GM12878 (cell line): Measurements from ENCODE around the gene MAN2B1. TPM values are rescaled to one million over a fixed set of nuclear protein-coding genes. Genes with fewer than 3 reads are reported as not detected.

ENCODE experiments used
- BMI1 ChIP-seq: fragments of 450-650 bp; IDR thresholded peaks from 2 replicates; pipeline ENCODE4 v1.6.1; 2016; ENCODE audit warnings: mild to moderate bottlenecking, moderate library complexity, borderline replicate concordance
- CBX3 ChIP-seq: fragments of 200-600 bp; sonication (generic); IDR thresholded peaks from 2 replicates; pipeline ENCODE4 v1.6.1; 2016; ENCODE audit warnings: low read depth, borderline replicate concordance
- CHD4 ChIP-seq: fragments of 200-600 bp; sonication (generic); IDR thresholded peaks from 2 replicates; pipeline ENCODE4 v1.6.1; 2016; ENCODE audit warnings: mild to moderate bottlenecking
- E2F8 ChIP-seq: fragments of 450-650 bp; IDR thresholded peaks from 2 replicates; pipeline ENCODE4 v1.6.1; 2018; ENCODE audit warnings: mild to moderate bottlenecking, low read depth, moderate library complexity; ENCODE audit not compliant: partially characterized antibody
- IKZF2 ChIP-seq, 2 experiments: fragments of 450-650 bp; IDR thresholded peaks; 2 replicates each; pipeline ENCODE4 v1.6.1; 2017; ENCODE audit warnings: mild to moderate bottlenecking in 2 of 2, moderate library complexity in 2 of 2
- MTA2 ChIP-seq: fragments of 450-650 bp; IDR thresholded peaks from 2 replicates; pipeline ENCODE4 v1.6.1; 2016; ENCODE audit warnings: low read depth, mild to moderate bottlenecking, moderate library complexity
- MXI1 ChIP-seq: fragments of 150-350 bp; IDR thresholded peaks from 2 replicates; pipeline ENCODE4 v1.6.1; 2011; ENCODE audit warnings: low read depth, mild to moderate bottlenecking, inconsistent platforms, low read length, improper control_type of control experiment
- NKRF ChIP-seq: fragments of 450-650 bp; conservative IDR thresholded peaks from 2 replicates; pipeline ENCODE4 v1.6.1; 2017; ENCODE audit warnings: mild to moderate bottlenecking, moderate library complexity
- POU2F2 ChIP-seq: IDR thresholded peaks from 3 replicates; pipeline ENCODE4 v1.6.1; 2011; ENCODE audit warnings: low read depth, mild to moderate bottlenecking, low read length, borderline replicate concordance
- RB1 ChIP-seq: fragments of 450-650 bp; formaldehyde crosslinking; IDR thresholded peaks from 2 replicates; pipeline ENCODE4 v1.6.1; 2017; ENCODE audit warnings: mild to moderate bottlenecking, borderline replicate concordance
- RFX5 ChIP-seq: IDR thresholded peaks from 2 replicates; pipeline ENCODE4 v1.6.1; 2011; ENCODE audit warnings: low read depth, low read length, improper control_type of control experiment
- SMAD1 ChIP-seq: fragments of 450-650 bp; IDR thresholded peaks from 2 replicates; pipeline ENCODE4 v1.6.1; 2018; ENCODE audit warnings: mild to moderate bottlenecking, low read depth; ENCODE audit not compliant: partially characterized antibody
- SP1 ChIP-seq: IDR thresholded peaks from one replicate; pipeline ENCODE4 v1.6.1; 2011; ENCODE audit warnings: low read depth, low read length
- SREBF1 ChIP-seq: IDR thresholded peaks from 2 replicates; pipeline ENCODE4 v1.6.1; 2012; ENCODE audit warnings: mild to moderate bottlenecking, low read length
- SUZ12 ChIP-seq: fragments of 200-600 bp; sonication (generic); IDR thresholded peaks from one replicate; pipeline ENCODE4 v1.6.1; 2018; ENCODE audit warnings: antibody characterized with exemption, mild to moderate bottlenecking; ENCODE audit not compliant: unreplicated experiment
- ZBTB11 ChIP-seq: fragments of 450-650 bp; formaldehyde crosslinking; IDR thresholded peaks from 2 replicates; pipeline ENCODE4 v1.5.0; 2022; ENCODE audit warnings: mild to moderate bottlenecking, missing genetic modification characterization
- polyA plus RNA-seq, 11 experiments: library from polyadenylated mRNA; depleted of rRNA in 4 of 11; unstranded in 6 of 11; stranded (reverse) in 5 of 11; fragments of >200 nt; fragmentation: Nextera tagmentation in 4 of 11; fragmentation: Illumina TruSeq in 1 of 11; extraction: Ambion mirVana in 4 of 11; extraction: Trizol in 1 of 11; gene quantifications; 1 replicate in 1 of 11; 2 replicates in 10 of 11; pipeline versions ENCODE4 v1.2.1 to v1.2.3, GENCODE V29; 2011 to 2016; ENCODE audit warnings: inconsistent platforms in 2 of 11, missing spikeins in 2 of 11, low read depth in 1 of 11
- total RNA-seq, 4 experiments: library from RNA; depleted of rRNA in 3 of 4; stranded (reverse); fragments of >200 nt in 3 of 4; fragmentation: Illumina TruSeq in 1 of 4; extraction: Trizol in 1 of 4; gene quantifications; 2 replicates each; pipeline versions ENCODE4 v1.2.1 to v1.2.3, GENCODE V29; 2013 to 2021
- TF ChIP-seq, protein P1 (sequence below): fragments of 450-650 bp; IDR thresholded peaks from 2 replicates; pipeline ENCODE4 v1.6.1; 2017; ENCODE audit warnings: mild to moderate bottlenecking, moderate library complexity

The MAN2B1 gene
- total and polyA plus RNA-seq, 10 of the 15 experiments (the other 5 are each of a cell fraction or from before 2014, with no cell fraction given) = 7.6 to 224 (median 81.4) TPM

GRCh38 chr19:12669270-12670158, 3.0 kb upstream of the MAN2B1 start (continued):
- TF ChIP-seq E2F8 (peak; percentile 100), ZBTB11 (CRISPR knock-in tag) (peak; percentile 93), NKRF (peak; percentile 76; the same call in 1 of the 2 replicates), MTA2 (peak; percentile 93), MXI1 (peak; percentile 82), IKZF2 (IDR thresholded peaks at IDR 0.05) (peak; percentile 21 to 55; a peak in 1 of 4 replicates), SMAD1 (no peak), POU2F2 (no peak), BMI1 (no peak), SREBF1 (no peak; the same call in 1 of the 2 replicates), RFX5 (no peak; the same call in 1 of the 2 replicates), SUZ12 (no peak), CHD4 (no peak), CBX3 (no peak), RB1 (peak; percentile 95; the same call in 1 of the 2 replicates), SP1 (no peak)
- TF ChIP-seq, protein P1, sequence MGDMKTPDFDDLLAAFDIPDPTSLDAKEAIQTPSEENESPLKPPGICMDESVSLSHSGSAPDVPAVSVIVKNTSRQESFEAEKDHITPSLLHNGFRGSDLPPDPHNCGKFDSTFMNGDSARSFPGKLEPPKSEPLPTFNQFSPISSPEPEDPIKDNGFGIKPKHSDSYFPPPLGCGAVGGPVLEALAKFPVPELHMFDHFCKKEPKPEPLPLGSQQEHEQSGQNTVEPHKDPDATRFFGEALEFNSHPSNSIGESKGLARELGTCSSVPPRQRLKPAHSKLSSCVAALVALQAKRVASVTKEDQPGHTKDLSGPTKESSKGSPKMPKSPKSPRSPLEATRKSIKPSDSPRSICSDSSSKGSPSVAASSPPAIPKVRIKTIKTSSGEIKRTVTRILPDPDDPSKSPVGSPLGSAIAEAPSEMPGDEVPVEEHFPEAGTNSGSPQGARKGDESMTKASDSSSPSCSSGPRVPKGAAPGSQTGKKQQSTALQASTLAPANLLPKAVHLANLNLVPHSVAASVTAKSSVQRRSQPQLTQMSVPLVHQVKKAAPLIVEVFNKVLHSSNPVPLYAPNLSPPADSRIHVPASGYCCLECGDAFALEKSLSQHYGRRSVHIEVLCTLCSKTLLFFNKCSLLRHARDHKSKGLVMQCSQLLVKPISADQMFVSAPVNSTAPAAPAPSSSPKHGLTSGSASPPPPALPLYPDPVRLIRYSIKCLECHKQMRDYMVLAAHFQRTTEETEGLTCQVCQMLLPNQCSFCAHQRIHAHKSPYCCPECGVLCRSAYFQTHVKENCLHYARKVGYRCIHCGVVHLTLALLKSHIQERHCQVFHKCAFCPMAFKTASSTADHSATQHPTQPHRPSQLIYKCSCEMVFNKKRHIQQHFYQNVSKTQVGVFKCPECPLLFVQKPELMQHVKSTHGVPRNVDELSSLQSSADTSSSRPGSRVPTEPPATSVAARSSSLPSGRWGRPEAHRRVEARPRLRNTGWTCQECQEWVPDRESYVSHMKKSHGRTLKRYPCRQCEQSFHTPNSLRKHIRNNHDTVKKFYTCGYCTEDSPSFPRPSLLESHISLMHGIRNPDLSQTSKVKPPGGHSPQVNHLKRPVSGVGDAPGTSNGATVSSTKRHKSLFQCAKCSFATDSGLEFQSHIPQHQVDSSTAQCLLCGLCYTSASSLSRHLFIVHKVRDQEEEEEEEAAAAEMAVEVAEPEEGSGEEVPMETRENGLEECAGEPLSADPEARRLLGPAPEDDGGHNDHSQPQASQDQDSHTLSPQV = no peak
